GM19328 (cell line): ENCODE data around the gene CPN2.

Experiments
- ATAC-seq: cut with Tn5 transposase; IDR thresholded peaks from one replicate; pipeline ENCODE4 v1.9.1; 2021; ENCODE audit warnings: mild to moderate bottlenecking, moderate library complexity; ENCODE audit not compliant: unreplicated experiment

The CPN2 gene

DNA sequence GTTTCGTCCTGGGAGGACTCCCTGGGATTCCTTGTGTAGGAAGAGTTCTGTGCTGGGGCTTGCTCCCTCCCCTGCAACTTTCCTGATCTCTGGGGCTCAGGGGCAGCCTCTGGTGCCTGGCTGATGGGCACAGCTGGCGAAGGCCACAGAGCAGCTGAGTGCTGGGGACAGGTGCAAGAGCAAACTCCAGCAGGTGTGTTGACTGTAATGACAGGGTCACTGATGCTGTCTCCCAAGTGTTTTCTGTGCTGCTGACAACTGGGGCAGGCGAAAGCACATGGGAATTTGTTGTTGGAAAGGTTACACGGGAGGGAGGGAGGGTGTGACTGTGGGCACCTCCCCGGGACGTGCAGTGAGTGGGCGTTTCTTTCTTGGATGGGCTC, 21.6 kb downstream of the CPN2 start:
- no peak for ATAC-seq

DNA sequence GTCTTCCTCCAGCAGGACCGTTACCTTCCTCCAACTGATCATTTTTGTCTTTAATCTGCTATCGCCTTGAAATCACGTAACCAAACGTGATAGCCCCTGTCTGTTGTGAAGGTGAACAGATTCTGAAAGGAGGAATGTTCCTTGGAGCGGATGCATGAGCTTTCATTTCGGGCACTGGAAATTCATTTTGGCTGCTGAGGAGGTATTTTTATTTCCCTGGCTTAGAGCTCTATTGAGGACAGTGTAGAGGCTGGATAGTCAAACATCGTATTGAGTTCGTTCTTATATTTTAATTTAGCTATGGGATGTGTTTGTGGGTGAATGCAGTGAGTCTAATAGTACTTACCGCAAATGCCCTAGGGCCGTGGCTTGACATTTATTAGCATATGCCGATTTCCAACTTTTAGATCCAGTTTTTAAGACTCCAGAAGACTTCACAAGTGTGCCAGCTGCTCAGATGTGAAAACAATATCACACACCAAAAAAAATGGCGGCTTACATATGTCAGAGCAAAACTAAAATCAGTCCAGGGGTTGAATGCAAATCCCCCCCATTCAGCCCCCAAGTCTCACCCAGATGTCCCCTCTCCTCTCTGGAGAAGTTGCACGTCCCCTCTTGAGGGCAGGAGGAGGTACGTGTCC, 22.1 kb downstream of the CPN2 start:
- ATAC-seq: no peak

DNA sequence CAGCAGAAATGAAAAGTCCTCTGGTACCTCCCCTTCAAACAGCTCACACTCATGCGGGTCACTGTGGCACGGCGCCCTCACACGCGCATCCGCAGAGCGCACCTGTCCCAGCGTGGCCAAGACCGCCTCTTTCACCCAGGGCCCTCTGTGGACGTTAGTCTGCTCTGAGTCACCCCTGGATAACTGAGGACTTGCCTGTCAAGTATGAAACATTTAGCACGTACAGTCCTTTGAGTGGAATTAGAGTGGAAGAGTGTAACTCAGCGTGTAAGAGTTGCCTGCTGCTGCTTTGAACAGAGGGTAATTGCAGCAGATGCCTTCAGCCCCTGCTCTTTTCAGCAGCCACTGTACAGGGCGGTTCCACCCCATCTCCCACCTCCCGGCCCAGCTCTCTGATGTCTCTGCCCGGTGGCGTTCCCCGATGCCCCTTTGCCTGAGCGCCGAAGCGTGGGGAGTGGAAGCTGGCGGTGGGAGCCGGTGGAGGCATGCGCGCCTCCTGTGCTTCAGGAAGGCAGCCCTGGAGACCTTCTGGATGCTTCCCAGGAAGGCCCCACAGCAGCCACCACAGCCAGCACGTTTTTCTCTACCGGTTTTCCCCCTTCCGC, 23.0 kb downstream of the CPN2 start:
- no peak for ATAC-seq

DNA sequence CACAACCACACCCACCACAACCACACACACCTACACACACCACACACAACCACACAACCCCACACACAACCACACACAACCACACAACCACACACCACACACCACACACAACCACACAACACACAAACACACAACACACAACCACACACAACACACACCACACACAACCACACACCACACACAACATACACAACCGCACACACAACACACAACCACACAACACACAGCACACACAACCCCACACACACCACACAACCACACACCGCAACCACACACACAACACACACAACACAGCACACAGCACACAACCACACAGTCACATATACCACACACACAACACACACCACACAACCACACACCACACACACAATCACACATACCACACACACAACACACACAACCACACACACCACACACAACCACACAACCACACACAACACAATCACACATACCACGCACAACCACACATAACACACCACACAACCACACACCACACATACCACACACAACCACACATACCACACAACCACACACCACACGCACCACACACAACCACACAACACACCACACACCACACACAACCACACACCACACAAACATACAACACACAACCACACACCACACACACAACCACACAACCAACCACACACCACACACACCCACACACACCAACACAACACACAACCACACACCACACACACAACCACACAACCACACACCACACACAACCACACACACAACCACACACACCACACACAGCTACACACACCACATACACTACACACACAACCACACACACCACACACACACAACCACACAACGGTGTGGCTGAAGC, 23.7 kb downstream of the CPN2 start:
- no peak for ATAC-seq

DNA sequence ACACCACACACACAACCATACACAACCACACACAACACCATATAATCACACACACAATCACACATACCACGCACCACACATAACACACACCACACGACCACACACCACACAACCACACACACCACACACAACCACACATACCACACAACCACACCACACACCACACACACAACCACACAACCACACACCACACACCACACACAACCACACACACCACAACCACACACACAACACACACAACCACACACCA, 24.2 kb downstream of the CPN2 start:
- no peak for ATAC-seq

DNA sequence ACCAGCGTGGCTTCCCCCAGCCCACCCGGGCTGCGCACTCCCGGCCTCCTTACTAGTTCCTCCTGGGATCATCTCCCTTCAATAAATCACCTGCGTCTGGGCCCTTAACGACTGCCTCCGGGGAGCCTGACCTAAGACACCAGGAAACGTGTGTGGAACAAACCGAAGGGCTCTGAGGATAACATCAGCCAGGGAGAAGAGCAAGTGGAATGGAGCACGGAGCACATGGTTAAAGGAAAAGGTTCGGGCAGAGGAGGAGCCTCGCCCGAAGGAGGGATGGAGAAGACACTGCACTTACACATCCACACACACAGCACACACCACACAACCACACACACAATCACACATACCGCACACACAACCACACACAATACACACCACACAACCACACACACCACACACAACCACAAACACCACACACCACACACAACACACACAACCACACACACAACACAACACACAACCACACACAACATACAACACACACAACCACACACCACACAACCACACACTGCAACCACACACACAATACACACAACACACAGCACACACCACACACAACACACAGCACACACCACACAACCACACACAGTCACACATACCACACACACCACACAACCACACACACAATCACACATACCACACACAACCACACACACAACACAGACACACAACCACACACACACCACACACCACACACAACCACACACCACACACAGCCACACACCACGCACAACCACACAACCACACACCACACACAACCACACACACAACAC, 24.7 kb downstream of the CPN2 start:
- no peak for ATAC-seq

DNA sequence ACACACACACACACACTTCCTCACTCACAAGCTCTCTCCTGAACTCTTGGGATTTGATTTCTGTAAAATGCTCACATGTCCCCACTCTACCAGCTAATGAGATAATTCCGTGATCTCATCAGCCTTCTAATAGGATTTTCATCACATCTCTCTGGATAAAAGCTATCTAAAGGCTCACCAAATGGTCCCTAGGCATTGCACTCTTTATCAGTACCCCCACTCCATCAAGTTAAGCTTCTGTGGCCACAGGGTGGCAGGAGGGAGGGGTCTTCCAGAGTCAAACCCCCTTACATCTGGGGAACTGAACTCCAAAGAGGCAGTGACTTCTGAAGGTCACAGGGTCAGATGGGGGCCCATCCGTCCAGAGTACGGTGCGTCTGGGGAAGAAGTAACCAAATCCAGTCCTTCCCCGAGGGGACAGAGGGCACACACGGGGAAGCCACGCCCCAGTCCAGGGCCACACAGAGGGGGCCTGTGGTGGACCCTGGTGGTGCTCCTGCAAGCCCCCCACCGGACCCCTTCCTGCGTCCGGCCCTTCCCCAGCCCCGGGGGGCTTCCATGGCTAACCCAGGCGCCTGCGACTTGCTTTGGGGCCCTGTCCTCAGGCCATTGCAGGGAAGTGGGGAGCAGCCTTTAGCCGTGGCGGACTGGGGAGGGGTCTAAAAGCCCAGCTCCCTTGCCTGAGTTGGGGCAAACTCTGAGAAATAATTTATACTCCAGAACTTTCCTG, 25.5 kb downstream of the CPN2 start:
- no peak for ATAC-seq

DNA sequence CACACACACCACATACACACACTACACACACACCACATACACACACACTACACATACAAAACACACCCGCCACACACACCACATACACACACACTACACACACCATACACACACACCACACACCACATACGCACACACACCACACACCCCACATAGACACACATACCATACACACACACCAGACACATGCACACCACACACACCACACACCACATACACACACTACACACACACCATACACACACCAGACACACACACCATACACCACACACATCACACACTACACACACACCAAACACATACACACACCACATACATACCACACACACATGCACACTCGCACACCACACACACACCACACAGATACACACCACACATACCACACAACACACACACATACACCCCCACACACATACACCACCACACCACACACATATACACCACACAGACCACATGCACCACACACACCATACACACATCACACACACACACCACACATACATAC, 26.3 kb downstream of the CPN2 start:
- no peak for ATAC-seq

DNA sequence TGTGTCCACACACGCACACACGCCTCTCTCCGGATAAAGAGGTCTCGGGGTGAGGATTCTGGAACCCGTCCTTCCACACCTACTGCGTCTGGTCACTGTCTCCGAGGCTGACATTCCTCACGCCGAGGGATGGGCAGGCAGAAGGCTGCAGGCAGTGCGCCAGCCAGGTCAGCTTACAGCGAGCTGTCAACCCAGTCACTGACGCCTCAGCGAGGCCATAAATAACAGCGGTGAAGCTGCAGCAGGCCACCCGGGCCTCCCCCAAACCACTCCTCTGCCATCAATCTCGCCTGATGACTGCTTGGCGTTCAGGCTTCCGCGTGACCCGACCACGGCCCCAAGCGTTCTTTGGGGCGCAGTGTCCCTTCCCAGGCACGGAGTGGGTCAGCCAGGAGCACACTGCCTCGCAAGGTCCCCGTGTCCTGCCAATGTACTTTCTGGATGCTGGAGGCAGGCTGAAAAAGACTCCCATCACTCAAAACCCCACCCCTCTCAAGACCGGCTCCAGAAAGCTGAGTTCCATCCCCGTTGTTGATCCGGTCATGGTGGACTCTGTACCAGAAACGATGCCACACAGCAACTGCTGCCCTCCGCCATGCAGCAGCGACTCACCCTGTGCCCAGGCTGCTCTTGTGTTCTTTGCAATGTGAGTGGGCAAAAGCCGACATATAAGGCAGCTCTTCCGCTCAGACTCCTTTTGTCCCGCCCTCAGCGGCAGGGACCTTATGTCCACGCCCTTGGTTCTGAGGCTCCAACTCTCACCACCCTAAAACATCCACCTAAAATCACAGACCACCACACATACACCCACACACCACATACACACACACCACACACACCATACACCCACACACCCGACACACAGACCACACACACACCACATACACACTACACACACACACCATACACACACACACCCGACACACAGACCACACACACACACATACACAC, 27.1 kb downstream of the CPN2 start:
- ATAC-seq: no peak

DNA sequence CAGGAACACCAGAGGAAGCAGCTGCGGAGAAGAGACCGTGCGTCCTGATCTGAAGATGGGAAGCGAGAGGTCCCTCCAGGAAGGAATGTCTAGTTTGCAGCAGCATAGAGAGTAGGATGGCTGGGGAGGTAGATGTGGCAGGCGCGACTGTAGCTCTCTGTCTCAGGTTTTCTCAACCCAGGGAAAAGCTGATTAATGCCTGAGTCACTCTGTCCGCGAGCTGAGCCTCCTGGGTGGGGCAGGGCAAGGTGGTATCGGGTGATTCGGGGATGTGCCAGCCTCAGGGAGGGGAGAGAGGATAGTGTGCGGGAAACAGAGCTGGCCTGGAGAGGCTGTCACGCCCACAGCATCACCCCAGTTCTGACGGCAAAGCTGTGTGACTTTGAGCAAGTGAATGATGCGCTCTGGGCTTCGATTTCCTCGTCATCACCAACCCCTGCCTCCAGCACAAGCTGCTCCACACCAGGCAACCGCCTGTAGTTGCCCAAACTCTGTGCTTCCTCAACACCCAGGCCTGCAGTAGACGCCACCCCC, 28.4 kb downstream of the CPN2 start:
- no peak for ATAC-seq

DNA sequence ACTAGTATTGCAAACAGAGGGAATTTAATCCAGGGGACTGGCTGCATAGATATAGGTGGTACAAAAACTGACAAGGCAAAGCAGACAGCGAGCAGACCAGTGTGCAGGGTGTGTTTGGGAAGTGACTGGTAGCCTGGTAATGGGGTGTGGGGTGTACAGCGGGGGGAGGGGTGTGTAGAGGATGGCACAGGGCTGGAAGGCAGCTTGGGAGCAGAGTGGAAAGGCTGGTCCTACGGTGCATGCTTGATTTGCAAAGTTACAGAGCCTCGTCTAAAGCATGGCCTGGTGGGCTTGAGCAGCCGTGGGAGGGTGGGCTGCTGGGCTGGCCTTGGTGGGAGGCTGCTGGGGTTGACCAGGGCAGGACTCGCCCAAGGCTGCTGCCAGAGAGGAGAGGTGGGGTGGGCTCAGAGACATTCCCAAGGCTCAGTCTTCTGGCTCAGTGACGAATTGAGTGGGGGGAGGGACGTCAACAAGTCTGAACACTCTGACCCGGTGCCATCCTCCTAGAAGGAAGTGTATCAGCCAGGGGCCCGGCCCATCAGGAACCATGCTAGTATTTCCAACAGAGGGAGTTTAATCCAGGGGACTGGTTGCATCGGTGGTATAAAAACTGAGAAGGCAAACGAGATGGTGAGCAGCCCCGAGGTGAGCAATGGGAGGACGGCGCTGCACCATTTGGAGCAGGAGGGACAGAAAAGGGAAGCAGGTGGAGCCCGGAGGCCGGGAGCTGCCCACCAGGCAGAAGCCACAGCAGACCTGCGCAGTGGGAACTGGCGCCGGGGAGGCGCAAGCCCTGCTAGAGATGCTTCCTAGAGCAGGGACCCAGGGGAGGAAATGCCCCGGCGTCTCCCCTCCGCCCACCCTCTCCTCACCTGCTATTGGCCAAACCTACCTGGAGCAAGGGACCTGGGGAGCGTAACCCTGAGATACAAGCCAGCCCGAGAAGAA, 29.2 kb downstream of the CPN2 start:
- ATAC-seq: no peak

DNA sequence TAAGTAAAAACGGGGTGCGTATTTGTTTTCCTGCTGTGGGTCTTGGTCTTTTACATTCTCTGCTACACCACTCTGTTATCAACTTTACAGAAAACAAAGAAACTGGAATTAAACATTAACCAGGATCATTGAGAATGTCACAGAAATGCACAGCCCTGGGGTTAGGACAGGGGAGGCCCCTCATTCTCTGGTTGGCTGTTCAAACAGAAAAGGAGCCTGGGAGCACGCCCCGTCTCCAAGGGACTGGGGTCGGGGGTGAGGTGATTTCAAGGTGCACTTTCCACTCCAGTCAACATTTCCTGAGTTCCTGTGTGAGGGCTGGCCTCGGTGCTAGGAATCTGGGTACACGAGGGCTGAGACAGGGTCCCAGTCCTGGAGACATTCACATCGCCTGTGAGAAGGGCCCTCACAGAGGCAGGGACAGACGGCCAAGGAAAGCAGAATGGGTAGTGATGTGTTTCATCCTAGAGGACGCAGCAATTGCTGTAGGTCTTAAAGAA, 30.3 kb downstream of the CPN2 start:
- ATAC-seq: no peak

DNA sequence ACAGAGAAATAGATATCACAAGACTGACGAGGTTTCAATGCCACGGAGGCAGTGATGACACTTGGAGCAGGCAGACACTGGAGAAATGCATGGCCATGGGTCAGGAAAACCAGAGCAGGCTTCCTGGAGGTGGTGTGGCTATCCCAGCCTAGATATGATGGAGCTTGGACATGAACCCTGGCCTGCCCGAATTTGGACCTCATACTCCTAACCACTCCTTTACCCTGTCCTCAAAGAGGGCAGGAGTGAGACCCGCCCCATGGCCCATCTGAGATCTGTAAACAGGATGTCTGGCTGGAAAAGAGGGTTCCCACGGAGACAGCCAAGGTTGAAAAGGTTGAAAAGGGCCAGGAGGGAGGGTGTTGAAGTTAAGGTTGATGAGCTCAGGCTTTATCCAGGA, 31.0 kb downstream of the CPN2 start:
- ATAC-seq: no peak

DNA sequence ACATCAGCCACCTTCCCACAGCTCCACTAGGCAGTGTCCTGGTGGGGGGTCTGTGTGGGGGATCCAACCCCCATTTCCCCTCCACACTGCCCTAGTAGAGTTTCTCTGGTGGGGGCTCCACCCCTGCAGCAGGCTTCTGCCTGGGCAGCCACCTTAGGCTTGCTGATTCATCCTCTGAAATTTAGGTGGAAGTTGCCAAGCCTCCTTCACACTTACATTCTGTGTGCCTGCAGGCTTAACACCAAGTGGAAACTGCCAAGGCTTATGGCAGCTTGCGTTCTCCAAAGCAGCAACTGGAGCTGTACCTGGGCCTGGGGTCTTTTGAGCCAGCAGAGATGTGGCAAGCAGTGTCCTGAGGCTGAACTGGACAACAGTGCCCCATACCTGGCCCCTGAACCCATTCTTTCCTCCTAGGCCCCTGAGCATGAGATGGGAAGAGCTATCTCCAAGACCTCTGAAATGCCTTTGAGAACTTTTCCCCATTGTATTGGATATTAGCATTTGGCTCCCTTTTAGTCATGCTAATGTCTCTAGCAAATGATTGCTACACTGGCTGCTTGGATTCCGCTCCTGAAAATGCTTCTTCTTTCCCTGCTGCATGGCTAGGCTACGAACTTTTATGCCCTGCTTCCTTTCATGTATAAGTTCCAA, 32.5 kb downstream of the CPN2 start:
- no peak for ATAC-seq

DNA sequence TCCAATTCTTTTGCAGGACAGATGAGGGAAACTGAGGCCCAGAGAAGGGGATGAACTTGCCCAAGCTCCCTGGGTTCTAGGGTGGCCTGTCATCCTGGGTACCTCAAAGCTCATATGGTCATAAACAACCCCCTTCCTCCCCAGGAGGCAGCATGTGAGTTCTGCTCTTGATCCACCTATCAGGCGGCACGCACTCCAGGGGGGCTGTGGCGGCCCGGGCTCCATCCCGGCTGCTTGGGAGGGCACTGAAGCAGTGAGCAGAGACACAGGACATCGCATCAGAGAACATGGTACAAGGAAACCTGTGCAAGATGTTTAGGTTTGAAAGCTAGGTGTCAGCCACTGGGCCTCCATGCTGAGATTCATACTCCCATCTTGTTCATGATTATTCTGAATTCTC, 34.2 kb downstream of the CPN2 start:
- no peak for ATAC-seq

DNA sequence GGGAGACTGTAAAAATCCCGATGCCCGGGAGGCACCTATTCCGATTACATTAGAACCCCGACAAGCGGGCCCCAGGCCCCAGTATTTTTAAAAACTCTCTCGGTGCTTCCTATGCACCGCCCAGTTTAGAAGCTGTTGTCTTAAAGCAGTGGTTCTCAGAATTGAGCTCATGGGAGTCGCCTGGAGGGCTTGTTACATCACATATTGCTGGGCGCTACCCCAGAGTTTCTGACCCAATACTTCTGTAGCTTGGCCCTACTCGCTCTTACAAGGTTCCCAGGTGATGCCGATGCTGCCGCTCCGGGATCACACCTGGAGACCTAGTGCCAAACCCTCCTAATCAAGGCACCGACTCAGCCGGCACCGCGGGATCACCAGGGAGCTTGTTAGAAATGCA, 35.2 kb downstream of the CPN2 start:
- ATAC-seq: no peak

DNA sequence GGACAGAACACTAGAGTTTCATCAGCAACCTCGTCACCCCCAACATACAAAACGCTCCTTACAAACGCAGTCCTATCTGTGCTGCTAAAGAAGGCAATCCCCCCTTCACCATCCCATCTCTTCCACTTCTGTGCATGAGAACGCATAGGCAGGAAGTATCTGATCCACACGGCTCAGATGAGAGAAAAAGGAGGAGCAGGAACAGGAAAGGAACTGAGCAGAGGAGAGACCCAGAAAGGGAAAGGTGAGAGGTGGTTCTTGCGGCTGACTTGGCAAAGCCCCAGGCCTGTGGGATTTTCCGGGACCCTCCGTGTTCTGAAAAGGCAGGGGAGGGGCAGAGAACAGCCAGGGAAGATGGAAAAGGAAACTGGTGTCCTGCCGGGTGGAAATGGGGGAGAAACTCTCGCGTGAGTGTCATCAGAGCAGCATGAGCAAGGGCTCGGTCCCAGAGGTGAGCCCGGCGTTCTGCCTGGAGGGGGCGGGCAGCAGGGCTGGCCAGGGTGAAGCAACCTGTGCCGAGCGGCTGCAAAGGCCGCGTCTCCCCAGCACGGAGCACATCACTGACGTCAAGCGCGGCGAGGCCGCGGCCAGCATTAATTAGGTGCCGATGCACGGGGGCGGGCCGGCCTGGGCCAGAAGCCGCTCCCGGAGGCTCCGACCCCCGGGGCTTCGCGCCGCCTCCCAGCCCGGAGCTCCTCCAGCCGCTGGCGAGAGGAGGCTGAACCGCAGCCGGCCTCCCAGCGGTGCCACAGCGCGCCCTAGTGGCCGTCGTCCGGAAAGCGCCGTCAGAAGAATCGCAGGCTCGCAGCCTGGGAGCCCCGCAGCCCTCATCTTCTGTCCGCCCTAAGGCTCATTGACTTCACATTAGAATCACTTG, 35.8 kb downstream of the CPN2 start:
- ATAC-seq: peak; percentile 91
